HG03095 (cell line): Measurements from ENCODE around the gene TAP2.

Experiments used
- ATAC-seq: cut with Tn5 transposase; IDR thresholded peaks from one replicate; pipeline ENCODE4 v1.9.1; 2021; ENCODE audit warnings: moderate library complexity; ENCODE audit not compliant: unreplicated experiment

TAP2 gene

GRCh38 chr6:32794510-32794909, 44.0 kb downstream of the TAP2 start:
- no peak for ATAC-seq

- ATAC-seq: no peak
Measured at GRCh38 chr6:32792901-32793435, 45.6 kb downstream of the TAP2 start.

GRCh38 chr6:32790306-32790705, 48.2 kb downstream of the TAP2 start:
- ATAC-seq: no peak
